Upper lobe of right lung (tissue), 1 donor: ENCODE results near the gene TTC28. TPM values are rescaled to one million over a fixed set of nuclear protein-coding genes. Genes with fewer than 3 reads are reported as not detected.

Experiments used
- ATAC-seq: fragments of 200-7000 bp; cut with Tn5 transposase; one replicate; pipeline ENCODE4 v1.9.1; 2020; ENCODE audit warnings: mild to moderate bottlenecking, moderate library complexity
- DNase-seq: peaks from one replicate; pipeline ENCODE4 v3.0.0-alpha.2; 2020
- H3K27ac ChIP-seq: fragments of 200-600 bp; one replicate; pipeline ENCODE4 v1.8.0; 2022
- H3K27me3 ChIP-seq: fragments of 200-600 bp; one replicate; pipeline ENCODE4 v1.8.0; 2022; ENCODE audit warnings: mild to moderate bottlenecking
- H3K36me3 ChIP-seq: fragments of 200-600 bp; one replicate; pipeline ENCODE4 v1.8.0; 2022
- H3K4me1 ChIP-seq: fragments of 200-600 bp; one replicate; pipeline ENCODE4 v1.8.0; 2022
- H3K4me3 ChIP-seq: fragments of 200-600 bp; one replicate; pipeline ENCODE4 v1.8.0; 2022; ENCODE audit warnings: mild to moderate bottlenecking
- H3K9me3 ChIP-seq: fragments of 200-600 bp; one replicate; pipeline ENCODE4 v1.8.0; 2022
- CTCF ChIP-seq: fragments of 200-600 bp; IDR thresholded peaks from one replicate; pipeline ENCODE4 v1.8.0; 2022; ENCODE audit warnings: antibody characterized with exemption
- intact Hi-C: fragments of 100-400 bp; cut with DNase I; formaldehyde crosslinking; loops from one replicate; pipeline ENCODE4 v1.11.0; 2022
- total RNA-seq: library from RNA; stranded (reverse); fragmentation: NEBNext Ultra II Directional; extraction: Animal tissue kit (Norgen Biotek cat#: 25700); gene quantifications from one replicate; pipeline ENCODE4 v1.2.1, GENCODE V29; 2021
- donor health status: DM: no; HTN: yes; CAD: no; lungs with severe emphysema.

Gene TTC28
- total RNA-seq, 1 donor from 2014 or later: 48.7 TPM

GRCh38 chr22:28381429-28382167 is 298.0 kb downstream of the TTC28 start:
- ATAC-seq: no peak
- no peak overlapping the region for H3K4me3 ChIP-seq
- no peak overlapping the region for H3K27ac ChIP-seq
- H3K9me3 ChIP-seq: no peaks in the 10 kb centered on the region
- no peaks in the 10 kb centered on the region for H3K36me3 ChIP-seq
- TF ChIP-seq CTCF: no peak
- H3K27me3 ChIP-seq: no peaks in the 10 kb centered on the region
- intact Hi-C loops: no loop called here
- peaks cover 23% of the 10 kb centered on the region for H3K4me1 ChIP-seq
- no peak for DNase-seq

GRCh38 chr22:28379951-28380350 is 299.7 kb downstream of the TTC28 start:
- no peaks in the 10 kb centered on the region for H3K36me3 ChIP-seq
- no peak overlapping the region for H3K4me3 ChIP-seq
- H3K27me3 ChIP-seq: no peaks in the 10 kb centered on the region
- DNase-seq (no peak), ATAC-seq (no peak)
- no peak overlapping the region for H3K27ac ChIP-seq
- no peaks in the 10 kb centered on the region for H3K9me3 ChIP-seq
- no peak for TF ChIP-seq CTCF
- H3K4me1 ChIP-seq: peaks cover 31% of the 10 kb centered on the region
- intact Hi-C loops: no loop called here

- Histone ChIP-seq H3K4me3 (no peak overlapping the region), H3K36me3 (no peaks in the 10 kb centered on the region), H3K27me3 (no peaks in the 10 kb centered on the region), H3K4me1 (peaks cover 31% of the 10 kb centered on the region), H3K27ac (no peak overlapping the region), H3K9me3 (no peaks in the 10 kb centered on the region)
- intact Hi-C loops: no loop called here
- ATAC-seq (peak; percentile 45), DNase-seq (no peak)
- no peak for TF ChIP-seq CTCF
Observed at GRCh38 chr22:28379075-28379779, 300.4 kb downstream of the TTC28 start.

GRCh38 chr22:28375761-28376534 is 303.7 kb downstream of the TTC28 start:
- no peak for TF ChIP-seq CTCF
- intact Hi-C loops: no loop called here
- no peak overlapping the region for H3K27ac ChIP-seq
- DNase-seq (no peak), ATAC-seq (peak; percentile 35)
- H3K36me3 ChIP-seq: no peaks in the 10 kb centered on the region
- H3K4me3 ChIP-seq: no peak overlapping the region
- no peaks in the 10 kb centered on the region for H3K9me3 ChIP-seq
- H3K4me1 ChIP-seq: peaks cover 32% of the 10 kb centered on the region
- H3K27me3 ChIP-seq: no peaks in the 10 kb centered on the region

GRCh38 chr22:28373831-28374230 is 305.8 kb downstream of the TTC28 start:
- Histone ChIP-seq H3K27me3 (no peaks in the 10 kb centered on the region), H3K9me3 (no peaks in the 10 kb centered on the region), H3K4me1 (peaks cover 20% of the 10 kb centered on the region), H3K36me3 (no peaks in the 10 kb centered on the region), H3K27ac (no peak overlapping the region), H3K4me3 (no peak overlapping the region)
- intact Hi-C loops: no loop called here
- no peak for DNase-seq
- no peak for ATAC-seq
- TF ChIP-seq CTCF: no peak
